ENCODE results near the gene CTNNBL1.

The CTNNBL1 gene

GRCh38 chr20:37821696-37822095 is 127.9 kb downstream of the CTNNBL1 start:
- no peak for DNase-seq (ENCODE audit: low read depth, low spot score)

- DNase-seq (ENCODE audit: low read depth, low spot score): no peak
These were observed 128.3 kb downstream of the CTNNBL1 start for GRCh38 chr20:37822141-37822601.

GRCh38 chr20:37823296-37823980 is 129.6 kb downstream of the CTNNBL1 start:
- DNase-seq (ENCODE audit: low read depth, low spot score): no peak

- DNase-seq (ENCODE audit: low read depth, low spot score): no peak
These were observed 133.8 kb downstream of the CTNNBL1 start for GRCh38 chr20:37827605-37828004.

GRCh38 chr20:37828684-37829083 is 134.9 kb downstream of the CTNNBL1 start:
- DNase-seq (ENCODE audit: low read depth, low spot score): no peak

- no peak for DNase-seq (ENCODE audit: low read depth, low spot score)
These were observed 135.3 kb downstream of the CTNNBL1 start for GRCh38 chr20:37829128-37829527.

- DNase-seq (ENCODE audit: low read depth, low spot score): no peak
These were observed 139.5 kb downstream of the CTNNBL1 start for GRCh38 chr20:37833221-37833896.

- DNase-seq (ENCODE audit: low read depth, low spot score): no peak
These were observed 143.1 kb downstream of the CTNNBL1 start for GRCh38 chr20:37836926-37837325.

GRCh38 chr20:37837924-37838323 is 144.1 kb downstream of the CTNNBL1 start:
- DNase-seq (ENCODE audit: low read depth, low spot score): no peak

GRCh38 chr20:37838769-37839431 is 145.1 kb downstream of the CTNNBL1 start:
- DNase-seq (ENCODE audit: low read depth, low spot score): no peak

- DNase-seq (ENCODE audit: low read depth, low spot score): no peak
These were observed 145.6 kb downstream of the CTNNBL1 start for GRCh38 chr20:37839432-37839827.

GRCh38 chr20:37839955-37840354 is 146.1 kb downstream of the CTNNBL1 start:
- no peak for DNase-seq (ENCODE audit: low read depth, low spot score)

- no peak for DNase-seq (ENCODE audit: low read depth, low spot score)
These were observed 147.6 kb downstream of the CTNNBL1 start for GRCh38 chr20:37841389-37841788.

- no peak for DNase-seq (ENCODE audit: low read depth, low spot score)
These were observed 148.1 kb downstream of the CTNNBL1 start for GRCh38 chr20:37841971-37842370.

GRCh38 chr20:37845241-37845681 is 151.4 kb downstream of the CTNNBL1 start:
- no peak for DNase-seq (ENCODE audit: low read depth, low spot score)

- no peak for DNase-seq (ENCODE audit: low read depth, low spot score)
These were observed 152.0 kb downstream of the CTNNBL1 start for GRCh38 chr20:37845878-37846277.

GRCh38 chr20:37846573-37846972 is 152.7 kb downstream of the CTNNBL1 start:
- DNase-seq (ENCODE audit: low read depth, low spot score): no peak

- no peak for DNase-seq (ENCODE audit: low read depth, low spot score)
These were observed 154.9 kb downstream of the CTNNBL1 start for GRCh38 chr20:37848706-37849105.

GRCh38 chr20:37849156-37849555 is 155.3 kb downstream of the CTNNBL1 start:
- no peak for DNase-seq (ENCODE audit: low read depth, low spot score)

GRCh38 chr20:37849566-37849965 is 155.7 kb downstream of the CTNNBL1 start:
- DNase-seq (ENCODE audit: low read depth, low spot score): no peak

GRCh38 chr20:37850036-37850592 is 156.3 kb downstream of the CTNNBL1 start:
- DNase-seq (ENCODE audit: low read depth, low spot score): no peak

GRCh38 chr20:37850724-37851355 is 157.0 kb downstream of the CTNNBL1 start:
- DNase-seq (ENCODE audit: low read depth, low spot score): no peak
